Heart left ventricle (tissue), 16 donors: ENCODE results near the gene ZNF503. TPM values are rescaled to one million over a fixed set of nuclear protein-coding genes. Genes with fewer than 3 reads are reported as not detected.

Experiments
- ATAC-seq, 4 donors: fragments of 200-7000 bp; cut with Tn5 transposase; one replicate each; pipeline ENCODE4 v1.9.1; 2020 to 2022; ENCODE audit warnings: moderate library complexity in 4 of 4, mild to moderate bottlenecking in 3 of 4, moderate number of reproducible peaks in 1 of 4
- DNase-seq, 5 donors: peaks; one replicate each; pipeline ENCODE4 v3.0.0-alpha.2; 2020
- H3K27ac ChIP-seq, 12 donors: fragments of 200-600 bp; sonication (generic) in 4 of 12; one replicate each; pipeline versions ENCODE4 v1.5.0 to v1.8.0; 2016 to 2022; ENCODE audit warnings: mild to moderate bottlenecking in 2 of 12
- H3K27me3 ChIP-seq, 9 donors: fragments of 200-600 bp; sonication (generic) in 2 of 9; one replicate each; pipeline versions ENCODE4 v1.5.1 to v1.8.0; 2016 to 2022; ENCODE audit warnings: mild to moderate bottlenecking in 3 of 9
- H3K36me3 ChIP-seq, 9 donors: fragments of 200-600 bp; sonication (generic) in 2 of 9; one replicate each; pipeline versions ENCODE4 v1.5.0 to v1.8.0; 2018 to 2022; ENCODE audit warnings: mild to moderate bottlenecking in 2 of 9
- H3K4me1 ChIP-seq, 12 donors: fragments of 200-600 bp; sonication (generic) in 4 of 12; one replicate each; pipeline versions ENCODE4 v1.5.0 to v1.8.0; 2016 to 2022; ENCODE audit warnings: mild to moderate bottlenecking in 3 of 12
- H3K4me3 ChIP-seq, 12 donors: fragments of 200-600 bp; sonication (generic) in 4 of 12; one replicate each; pipeline versions ENCODE4 v1.5.0 to v1.8.0; 2017 to 2022; ENCODE audit warnings: mild to moderate bottlenecking in 9 of 12, moderate library complexity in 4 of 12
- H3K9me3 ChIP-seq, 12 donors: fragments of 200-600 bp; sonication (generic) in 4 of 12; one replicate each; pipeline versions ENCODE4 v1.5.0 to v1.8.0; 2016 to 2022; ENCODE audit warnings: mild to moderate bottlenecking in 1 of 12
- POLR2A ChIP-seq, 2 donors: fragments of 450-650 bp; IDR thresholded peaks; one replicate each; pipeline ENCODE4 v1.6.1; 2017; ENCODE audit warnings: antibody characterized with exemption in 2 of 2, mild to moderate bottlenecking in 2 of 2, moderate library complexity in 2 of 2
- WGBS, 4 donors: extraction: QIAGEN DNeasy Blood & Tissue Kit in 2 of 4; methylation state at CpG; one replicate each; pipeline versions ENCODE4 v1.1.5 to v1.1.7; 2013 to 2018; 5-methylcytosine and 5-hydroxymethylcytosine counted together
- intact Hi-C, 10 donors: fragments of 100-400 bp; cut with DNase I; formaldehyde crosslinking; loops; one replicate each; pipeline versions ENCODE4 v1.11.1 to v1.14.2; 2022
- polyA plus RNA-seq, 2 donors: library from polyadenylated mRNA; stranded (reverse); fragments of 200-250 nt; gene quantifications; one replicate each; pipeline ENCODE4 v1.2.3, GENCODE V29; 2013
- total RNA-seq, 9 donors: library from RNA; depleted of rRNA in 2 of 9; stranded (reverse); fragments of >200 nt in 2 of 9; fragmentation: NEBNext Ultra II Directional in 3 of 9; extraction: Animal tissue kit (Norgen Biotek cat#: 25700) in 3 of 9; gene quantifications; one replicate each; pipeline versions ENCODE4 v1.1.0 to v1.2.4, GENCODE V29; 2016 to 2023
- TF ChIP-seq, protein P1 (sequence below), 12 donors: fragments of 200-600 bp; sonication (generic) in 4 of 12; IDR thresholded peaks; one replicate each; pipeline versions ENCODE4 v1.5.0 to v1.8.0; 2018 to 2022; ENCODE audit warnings: antibody characterized with exemption in 12 of 12, mild to moderate bottlenecking in 5 of 12
- donor health status: ischemic (EF 13 %, LVEDD 7.1; RV severe dilation, severe dysfunction).
- donor health status: healthy with polysubstance abuse.
- donor health status: DM: no; HTN: yes; CAD: no.
- donor health status: DM: no; HTN: no; CAD: no.
- donor health status: ischemic (EF 25% LVEDD 6.9; RV normal size, moderate dysfunction).
- donor health status: ischemic (EF 25% LVEDD 5.7; RV mildly dilated, moderate dysfunction).
- donor health status: healthy.
- donor health status: DM: yes; HTN: yes; CAD: no.
- donor health status: ischemic (EF 35%, LVEDD 5.7; RV mildly dilated, moderate dysfunction).
- donor health status: nonischemic (EF 11% LVEDD 7.7; RV severe dilation, severe dysfunction).
- donor health status: DM: yes; HTN: yes; CAD: no.
- donor health status: PGD.
- donor health status: ischemic (EF 29% LVEDD 5.4; RV normal size, mild dysfunction).
- donor health status: nonischemic (EF 23%, LVEDD 6.1; RV moderate dilation, normal function).

The ZNF503 gene
- total and polyA plus RNA-seq, 11 donors = 3.4 to 8.6 (median 7.1) TPM

DNA sequence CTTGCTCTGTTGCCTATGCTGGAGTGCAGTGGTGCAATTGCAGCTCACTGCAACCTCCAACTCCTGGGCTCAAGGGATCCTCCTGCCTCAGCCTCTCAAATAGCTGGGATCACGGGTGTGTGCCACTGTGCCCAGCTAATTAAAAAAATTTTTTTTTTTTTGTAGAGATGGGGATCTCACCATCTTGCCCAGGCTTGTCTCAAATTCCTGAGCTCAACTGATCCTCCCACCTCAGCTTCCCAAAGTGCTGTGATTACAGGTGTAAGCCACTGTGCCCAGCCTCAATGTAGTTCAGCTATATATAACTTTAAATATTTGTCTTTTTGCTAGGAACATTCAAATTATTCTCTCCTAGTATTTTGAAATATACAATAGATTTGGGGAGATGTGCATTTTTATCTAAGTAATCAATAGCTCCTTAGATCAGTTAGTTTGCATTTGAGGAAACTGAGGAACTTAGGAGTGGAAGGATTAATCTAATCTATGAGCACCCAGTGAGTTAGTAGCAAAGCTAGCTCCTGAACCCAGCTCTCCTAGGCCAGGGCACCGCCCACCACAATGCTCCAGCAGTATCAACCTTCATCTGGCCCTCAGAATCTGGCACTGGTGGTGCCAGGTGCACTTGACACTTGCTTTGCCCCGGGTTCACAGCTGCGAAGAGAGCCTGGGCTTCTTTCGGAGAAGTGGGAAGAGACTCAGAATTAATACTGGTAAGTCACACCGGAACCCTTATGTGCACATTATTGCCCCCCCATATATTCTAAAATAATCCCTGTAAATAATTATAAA is 23.9 kb upstream of the ZNF503 start:
- intact Hi-C loops = no loop called here
- Histone ChIP-seq H3K27me3 (no peaks in the 10 kb centered on the region), H3K36me3 (no peaks in the 10 kb centered on the region), H3K27ac (no peak overlapping the region), H3K4me1 (peaks cover 0 to 33% (median 21%) of the 10 kb centered on the region in 12 donors), H3K4me3 (no peak overlapping the region), H3K9me3 (no peaks in the 10 kb centered on the region)
- ATAC-seq (no peak), DNase-seq (no peak)
- 91 to 94% (median 94%) methylated on average over 6 of the region's 6 CpGs for WGBS, 4 donors
- no peak for TF ChIP-seq POLR2A (IDR thresholded peaks at IDR 0.05)
- TF ChIP-seq, protein P1, sequence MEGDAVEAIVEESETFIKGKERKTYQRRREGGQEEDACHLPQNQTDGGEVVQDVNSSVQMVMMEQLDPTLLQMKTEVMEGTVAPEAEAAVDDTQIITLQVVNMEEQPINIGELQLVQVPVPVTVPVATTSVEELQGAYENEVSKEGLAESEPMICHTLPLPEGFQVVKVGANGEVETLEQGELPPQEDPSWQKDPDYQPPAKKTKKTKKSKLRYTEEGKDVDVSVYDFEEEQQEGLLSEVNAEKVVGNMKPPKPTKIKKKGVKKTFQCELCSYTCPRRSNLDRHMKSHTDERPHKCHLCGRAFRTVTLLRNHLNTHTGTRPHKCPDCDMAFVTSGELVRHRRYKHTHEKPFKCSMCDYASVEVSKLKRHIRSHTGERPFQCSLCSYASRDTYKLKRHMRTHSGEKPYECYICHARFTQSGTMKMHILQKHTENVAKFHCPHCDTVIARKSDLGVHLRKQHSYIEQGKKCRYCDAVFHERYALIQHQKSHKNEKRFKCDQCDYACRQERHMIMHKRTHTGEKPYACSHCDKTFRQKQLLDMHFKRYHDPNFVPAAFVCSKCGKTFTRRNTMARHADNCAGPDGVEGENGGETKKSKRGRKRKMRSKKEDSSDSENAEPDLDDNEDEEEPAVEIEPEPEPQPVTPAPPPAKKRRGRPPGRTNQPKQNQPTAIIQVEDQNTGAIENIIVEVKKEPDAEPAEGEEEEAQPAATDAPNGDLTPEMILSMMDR (IDR thresholded peaks at IDR 0.05) = no peak

DNA sequence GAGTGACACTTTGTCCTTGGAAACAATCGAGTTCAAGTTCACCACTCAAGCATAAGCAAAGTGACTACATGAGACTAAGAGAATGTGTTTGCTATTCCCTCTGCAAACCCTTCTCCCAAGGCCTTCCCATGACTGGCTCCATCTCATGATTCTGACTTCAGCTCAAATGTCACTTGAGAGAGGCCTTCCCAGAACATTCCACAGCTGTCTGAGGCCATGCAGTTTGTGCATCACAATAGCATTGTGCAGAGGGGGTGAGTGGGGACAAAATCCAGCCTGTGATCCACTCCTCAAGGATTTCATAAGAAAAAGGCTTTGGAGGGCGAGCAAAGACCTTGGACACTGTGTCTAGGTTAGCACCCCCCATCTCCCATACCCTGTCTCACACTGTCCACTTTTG is 23.0 kb upstream of the ZNF503 start:
- ATAC-seq (no peak), DNase-seq (no peak)
- Histone ChIP-seq H3K4me3 (no peak overlapping the region), H3K27me3 (no peaks in the 10 kb centered on the region), H3K36me3 (no peaks in the 10 kb centered on the region), H3K4me1 (peaks cover 0 to 24% (median 16%) of the 10 kb centered on the region in 12 donors), H3K27ac (no peak overlapping the region), H3K9me3 (no peaks in the 10 kb centered on the region)
- 83 to 96% (median 94%) methylated on average over 2 of the region's 2 CpGs for WGBS, 4 donors
- intact Hi-C loops = no loop called here
- TF ChIP-seq, protein P1 (IDR thresholded peaks at IDR 0.05) = no peak
- no peak for TF ChIP-seq POLR2A (IDR thresholded peaks at IDR 0.05)

DNA sequence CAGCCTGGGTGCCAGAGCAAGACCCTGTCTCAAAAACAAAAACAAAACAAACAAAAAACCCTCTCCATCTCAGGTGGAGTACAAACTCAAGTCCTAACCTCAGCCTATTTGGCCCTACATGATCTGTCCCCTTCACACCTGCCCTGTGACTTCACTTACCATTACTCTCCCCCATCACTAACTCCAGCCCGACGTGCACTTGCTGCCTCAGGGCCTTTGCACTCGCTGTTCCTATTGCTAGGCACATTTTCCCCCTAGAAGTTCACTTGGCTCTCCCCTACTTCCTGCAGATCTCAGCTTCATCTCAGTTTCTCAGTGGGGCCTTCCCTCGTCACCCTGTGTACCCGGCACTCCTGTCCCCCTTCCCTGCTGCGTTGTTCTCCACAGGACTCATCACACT is 21.3 kb upstream of the ZNF503 start:
- no peak for ATAC-seq

DNA sequence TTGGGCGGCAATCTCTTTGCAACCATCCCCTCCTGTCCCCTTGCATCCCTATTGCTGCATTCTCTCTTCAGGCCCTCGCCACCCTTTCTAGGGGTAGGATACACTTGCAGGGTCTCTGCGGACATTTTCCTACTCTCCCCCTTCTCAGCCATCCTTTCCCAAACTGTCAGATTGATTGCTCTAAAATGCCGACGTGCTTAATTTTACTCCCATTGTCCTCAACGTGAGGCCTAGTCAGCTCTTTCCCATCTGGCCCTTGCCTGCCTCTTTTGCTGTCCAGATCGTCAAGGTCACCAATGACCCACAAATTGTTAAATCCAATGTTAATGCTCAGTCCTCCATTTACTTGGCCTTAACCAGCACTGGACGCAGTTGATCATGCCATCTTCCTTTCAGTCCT is 17.1 kb upstream of the ZNF503 start:
- Histone ChIP-seq H3K27ac (no peak overlapping the region), H3K9me3 (no peaks in the 10 kb centered on the region), H3K4me3 (no peak overlapping the region), H3K27me3 (peaks cover 0 to 3% (median 0%) of the 10 kb centered on the region in 9 donors), H3K36me3 (no peaks in the 10 kb centered on the region), H3K4me1 (no peaks in the 10 kb centered on the region)
- intact Hi-C loops = no loop called here
- no peak for ATAC-seq
- TF ChIP-seq, protein P1 (IDR thresholded peaks at IDR 0.05) = no peak
- no peak for TF ChIP-seq POLR2A (IDR thresholded peaks at IDR 0.05)
- WGBS, 4 donors = 92 to 95% (median 94%) methylated on average over 8 of the region's 8 CpGs
- DNase-seq = no peak

More for the DNA sequence above, 21.3 kb upstream of the ZNF503 start:
- no peak overlapping the region for H3K4me3 ChIP-seq
- intact Hi-C loops = no loop called here
- WGBS, 4 donors = 94 to 98% (median 96%) methylated on average over 6 of the region's 6 CpGs
- TF ChIP-seq, protein P1 (IDR thresholded peaks at IDR 0.05) = no peak
- no peak for TF ChIP-seq POLR2A (IDR thresholded peaks at IDR 0.05)
- DNase-seq = no peak
- no peaks in the 10 kb centered on the region for H3K9me3 ChIP-seq
- no peak overlapping the region for H3K27ac ChIP-seq
- H3K36me3 ChIP-seq = no peaks in the 10 kb centered on the region
- H3K27me3 ChIP-seq = no peaks in the 10 kb centered on the region
- H3K4me1 ChIP-seq = peaks cover 0 to 9% (median 4%) of the 10 kb centered on the region in 12 donors
